K562 (cell line): ENCODE data around the gene JUND. TPM values are rescaled to one million over a fixed set of nuclear protein-coding genes. Genes with fewer than 3 reads are reported as not detected.

Experiments used
- ATAC-seq: fragments of 200-7000 bp; cut with Tn5 transposase; 3 replicates; pipeline ENCODE4 v1.9.1; 2020; ENCODE audit warnings: moderate library complexity
- BruUV-seq: library from RNA; stranded (reverse); fragments of 400-500 nt; replicated peaks from 2 replicates; lab custom pipeline; 2021; lab: Mats Ljungman, UMichigan
- CTCF ChIA-PET: fragments of 300-600 bp; formaldehyde crosslinking; extraction: SDS; loops from one replicate; lab custom pipeline; 2021; ENCODE audit warnings: low intra/inter-chr PET ratio; lab: Yijun Ruan, JAX
- POLR2A ChIA-PET: fragments of 300-600, 350-650 bp; sonication (Branson Sonifier 250); formaldehyde crosslinking; extraction: SDS; loops from one replicate; lab custom pipeline; 2021; ENCODE audit warnings: antibody characterized with exemption, inconsistent platforms; lab: Yijun Ruan, JAX
- DNase-seq, 4 experiments: peaks; one replicate each; pipeline versions ENCODE4 v3.0.0 to v3.0.0-alpha.2; 2011 to 2018; ENCODE audit warnings: low spot score in 3 of 4, mixed read lengths in 3 of 4; ENCODE audit errors: extremely low read depth in 1 of 4
- FAIRE-seq: peaks from 2 replicates; lab custom pipeline; 2011; peaks lifted over from hg19 to GRCh38; lab: Jason Lieb, UNC
- H2AFZ ChIP-seq: 2 replicates; pipeline ENCODE4 v1.6.0; 2011; ENCODE audit warnings: low read depth, low read length, control low read depth, inconsistent platforms
- H3K27ac ChIP-seq: fragments of 200-600 bp; 3 replicates; pipeline ENCODE4 v1.8.0; 2011; ENCODE audit warnings: low read depth, mild to moderate bottlenecking, control low read depth, inconsistent platforms, low read length, moderate library complexity, mixed read lengths; ENCODE audit errors: extremely low read depth
- H3K27me3 ChIP-seq, 2 experiments: fragments of 300-600 bp in 1 of 2; 2 replicates in 1 of 2; 3 replicates in 1 of 2; pipeline versions ENCODE4 v1.6.0 to v1.8.0; 2011; ENCODE audit warnings: inconsistent platforms in 2 of 2, low read length in 2 of 2, mild to moderate bottlenecking in 1 of 2, mixed read lengths in 1 of 2, moderate library complexity in 1 of 2; ENCODE audit not compliant: control insufficient read depth in 2 of 2, insufficient read depth in 2 of 2
- H3K36me3 ChIP-seq: fragments of 300-600 bp; 3 replicates; pipeline ENCODE4 v1.8.0; 2011; ENCODE audit warnings: mild to moderate bottlenecking, low read length, inconsistent platforms; ENCODE audit not compliant: control insufficient read depth, insufficient read depth
- H3K4me1 ChIP-seq, 2 experiments: fragments of 200-600 bp in 1 of 2; replicated peaks in 1 of 2; 2 replicates in 1 of 2; 3 replicates in 1 of 2; pipeline versions ENCODE4 v1.5.1 to v1.8.0; 2011; ENCODE audit warnings: inconsistent platforms in 2 of 2, low read length in 2 of 2, mild to moderate bottlenecking in 1 of 2, mixed read lengths in 1 of 2, moderate library complexity in 1 of 2; ENCODE audit not compliant: control insufficient read depth in 2 of 2, insufficient read depth in 2 of 2
- H3K4me2 ChIP-seq: 2 replicates; pipeline ENCODE4 v1.6.1; 2011; ENCODE audit warnings: low read length, control low read depth, inconsistent platforms, mixed read lengths; ENCODE audit not compliant: insufficient read depth
- H3K4me3 ChIP-seq: fragments of 200-600 bp; sonication (generic), shearing (Covaris generic); 2 replicates; pipeline ENCODE4 v1.5.1; 2016; ENCODE audit warnings: control low read depth, inconsistent platforms
- H3K79me2 ChIP-seq: fragments of 200-600 bp; 3 replicates; pipeline ENCODE4 v1.8.0; 2011; ENCODE audit warnings: low read length, inconsistent platforms; ENCODE audit not compliant: control insufficient read depth, insufficient read depth
- H3K9ac ChIP-seq, 2 experiments: 2 replicates each; pipeline versions ENCODE4 v1.6.0 to v1.6.1; 2011; ENCODE audit warnings: low read depth in 2 of 2, low read length in 2 of 2, control low read depth in 1 of 2, inconsistent platforms in 1 of 2, mild to moderate bottlenecking in 1 of 2, mixed read lengths in 1 of 2; ENCODE audit not compliant: insufficient read depth in 1 of 2
- H3K9me1 ChIP-seq: one replicate; pipeline ENCODE4 v1.6.0; 2011; ENCODE audit warnings: inconsistent platforms, mild to moderate bottlenecking, low read length, moderate library complexity; ENCODE audit not compliant: control insufficient read depth, insufficient read depth
- H3K9me3 ChIP-seq: replicated peaks from 2 replicates; pipeline ENCODE4 v1.5.1; 2011; ENCODE audit warnings: low read depth, low read length, inconsistent platforms; ENCODE audit not compliant: control insufficient read depth, insufficient read depth
- H4K20me1 ChIP-seq: replicated peaks from 2 replicates; pipeline ENCODE4 v1.6.1; 2011; ENCODE audit warnings: low read length, inconsistent platforms, mixed read lengths; ENCODE audit not compliant: control insufficient read depth, insufficient read depth
- BRCA1 ChIP-seq, 2 experiments: fragments of 450-650 bp in 1 of 2; sonication (generic) in 1 of 2; formaldehyde crosslinking in 1 of 2; IDR thresholded peaks; 2 replicates each; pipeline versions ENCODE4 v1.5.0 to v1.6.1; 2017 to 2020; ENCODE audit warnings: mild to moderate bottlenecking in 1 of 2, missing genetic modification reagents in 1 of 2
- ESRRB ChIP-seq: fragments of 250-450 bp; sonication (Bioruptor Pico); IDR thresholded peaks from 2 replicates; pipeline ENCODE4 v1.5.0; 2020; ENCODE audit warnings: mild to moderate bottlenecking, moderate library complexity, borderline replicate concordance
- HBP1 ChIP-seq: fragments of 450-650 bp; formaldehyde crosslinking; IDR thresholded peaks from 2 replicates; pipeline ENCODE4 v1.4.0; 2022; ENCODE audit warnings: missing genetic modification characterization
- HNRNPLL ChIP-seq: fragments of 200-400 bp; formaldehyde crosslinking; IDR thresholded peaks from 2 replicates; pipeline ENCODE4 v1.6.1; 2017; ENCODE audit warnings: low read length, low read depth, mild to moderate bottlenecking; ENCODE audit not compliant: poor library complexity, severe bottlenecking
- KAT2B ChIP-seq: IDR thresholded peaks from one replicate; pipeline ENCODE4 v1.6.1; 2012; ENCODE audit warnings: low read depth, mild to moderate bottlenecking, control low read depth, inconsistent platforms, low read length, moderate library complexity
- MEF2A ChIP-seq: IDR thresholded peaks from 2 replicates; pipeline ENCODE4 v1.6.1; 2011; ENCODE audit warnings: low read depth, mild to moderate bottlenecking, low read length, moderate library complexity; ENCODE audit not compliant: control insufficient read depth
- RAD51 ChIP-seq: fragments of 450-650 bp; IDR thresholded peaks from 2 replicates; pipeline ENCODE4 v1.7.1; 2016; ENCODE audit warnings: low read depth, mild to moderate bottlenecking, borderline replicate concordance
- TAF7 ChIP-seq: fragments of 450-650 bp; IDR thresholded peaks from 2 replicates; pipeline ENCODE4 v1.6.1; 2016; ENCODE audit warnings: missing genetic modification characterization, missing compliant biosample characterization
- TCF3 ChIP-seq: sonication (generic); formaldehyde crosslinking; IDR thresholded peaks from 2 replicates; pipeline ENCODE4 v1.4.0; 2020; ENCODE audit warnings: mild to moderate bottlenecking, missing genetic modification reagents
- TFAM ChIP-seq: fragments of 250-450 bp; sonication (Bioruptor Pico); conservative IDR thresholded peaks from 2 replicates; pipeline ENCODE4 v1.5.0; 2021; ENCODE audit warnings: mild to moderate bottlenecking, moderate library complexity
- U2AF1 ChIP-seq: fragments of 200-400 bp; formaldehyde crosslinking; optimal IDR thresholded peaks from 2 replicates; pipeline ENCODE3; 2017; ENCODE audit warnings: mild to moderate bottlenecking, low read depth, low read length, moderate library complexity
- ZEB2 ChIP-seq: fragments of 450-650 bp; IDR thresholded peaks from 2 replicates; pipeline ENCODE4 v1.6.1; 2016
- ZNF23 ChIP-seq: fragments of 250-450 bp; sonication (Bioruptor Pico); IDR thresholded peaks from 2 replicates; pipeline ENCODE4 v1.4.0; 2020; ENCODE audit warnings: mild to moderate bottlenecking
- ZNF263 ChIP-seq: sonication (generic); formaldehyde crosslinking; IDR thresholded peaks from 2 replicates; pipeline ENCODE4 v1.8.0; 2022; ENCODE audit warnings: mild to moderate bottlenecking, missing genetic modification reagents, borderline replicate concordance
- WGBS: fragments of 100-300 bp; shearing (Covaris generic); methylation state at CpG from one replicate; pipeline ENCODE4 v1.1.6; 2016; ENCODE audit warnings: low coverage, mixed read lengths; ENCODE audit not compliant: insufficient coverage; ENCODE audit errors: missing lambda C conversion rate; 5-methylcytosine and 5-hydroxymethylcytosine counted together
- in situ Hi-C: fragments of 300-500 bp; cut with MboI; formaldehyde crosslinking; loops from 4 replicates; pipeline ENCODE4 v1.15.0; 2018; ENCODE audit warnings: inconsistent platforms, mixed read lengths
- intact Hi-C: fragments of 100-400 bp; cut with micrococcal nuclease; formaldehyde crosslinking; loops from 2 replicates; pipeline ENCODE4 v1.14.2; 2022
- polyA plus RNA-seq, 8 experiments: library from polyadenylated mRNA; depleted of rRNA in 4 of 8; stranded (reverse) in 5 of 8; unstranded in 3 of 8; fragments of >200 nt; fragmentation: Nextera tagmentation in 2 of 8; fragmentation: Illumina TruSeq in 1 of 8; extraction: Ambion mirVana in 2 of 8; extraction: Trizol in 1 of 8; gene quantifications; 2 replicates each; pipeline versions ENCODE4 v1.2.1 to v1.2.3, GENCODE V29; 2011 to 2014; ENCODE audit warnings: inconsistent platforms in 1 of 8, missing spikeins in 1 of 8
- total RNA-seq, 7 experiments: library from RNA; depleted of rRNA in 6 of 7; stranded (reverse); fragments of >200 nt in 6 of 7; fragmentation: Illumina TruSeq in 2 of 7; extraction: Trizol in 2 of 7; gene quantifications; 2 replicates each; pipeline versions ENCODE4 v1.2.1 to v1.2.3, GENCODE V29; 2011 to 2021; ENCODE audit warnings: low replicate concordance in 1 of 7
- TF ChIP-seq, protein P1 (sequence below): sonication (generic); formaldehyde crosslinking; IDR thresholded peaks from 2 replicates; pipeline ENCODE4 v1.8.1; 2023; ENCODE audit warnings: mild to moderate bottlenecking, missing genetic modification reagents
- TF ChIP-seq, protein P2 (sequence below): IDR thresholded peaks from 2 replicates; pipeline ENCODE4 v1.6.1; 2016; ENCODE audit warnings: missing genetic modification characterization, missing compliant biosample characterization

JUND gene
- total and polyA plus RNA-seq, 9 of the 15 experiments (the other 6 are each of a cell fraction or from before 2014, with no cell fraction given): 6.4 to 286 (median 42.3) TPM

GRCh38 chr19:18234194-18234593 is 47.2 kb downstream of the JUND start:
- Histone ChIP-seq H3K27ac (no peak overlapping the region), H3K4me2 (no peak overlapping the region), H3K4me1 (peaks cover 15 to 27% of the 10 kb centered on the region in 2 experiments; a peak in 4 of 5 replicates), H3K9me3 (no peaks in the 10 kb centered on the region), H4K20me1 (no peaks in the 10 kb centered on the region; the same call in 1 of the 2 replicates), H3K36me3 (no peaks in the 10 kb centered on the region), H3K9ac (no peak overlapping the region), H3K4me3 (no peak overlapping the region), H2AFZ (no peak overlapping the region), H3K27me3 (peaks cover 1 to 20% of the 10 kb centered on the region in 2 experiments; a peak in 4 of 5 replicates), H3K9me1 (peaks cover 6% of the 10 kb centered on the region)
- POLR2A ChIA-PET: interaction anchor here (0.5 to 2.0 kb wide), 4 partner anchors 10 to 48 kb away, joined by 3 to 10 read pairs (median 4); partner anchors contain the start of gene JUND
- FAIRE-seq (no peak), ATAC-seq (no peak), DNase-seq (no peak)
- BruUV-seq: no TSS peak
- WGBS: 0% methylated on average over 6 of the region's 6 CpGs
- intact Hi-C loops (no loop called here), in situ Hi-C loops (no loop called here)
- CTCF ChIA-PET: no interaction called here
- no peak for TF ChIP-seq ZNF23 (CRISPR knock-in tag)
- TF ChIP-seq ZEB2: no peak
- TF ChIP-seq TCF3: no peak
- TF ChIP-seq, protein P1, sequence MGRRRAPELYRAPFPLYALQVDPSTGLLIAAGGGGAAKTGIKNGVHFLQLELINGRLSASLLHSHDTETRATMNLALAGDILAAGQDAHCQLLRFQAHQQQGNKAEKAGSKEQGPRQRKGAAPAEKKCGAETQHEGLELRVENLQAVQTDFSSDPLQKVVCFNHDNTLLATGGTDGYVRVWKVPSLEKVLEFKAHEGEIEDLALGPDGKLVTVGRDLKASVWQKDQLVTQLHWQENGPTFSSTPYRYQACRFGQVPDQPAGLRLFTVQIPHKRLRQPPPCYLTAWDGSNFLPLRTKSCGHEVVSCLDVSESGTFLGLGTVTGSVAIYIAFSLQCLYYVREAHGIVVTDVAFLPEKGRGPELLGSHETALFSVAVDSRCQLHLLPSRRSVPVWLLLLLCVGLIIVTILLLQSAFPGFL: no peak
- no peak for TF ChIP-seq BRCA1 (IDR thresholded peaks at IDR 0.05)
- no peak for TF ChIP-seq BRCA1 (CRISPR knock-in tag; IDR thresholded peaks at IDR 0.05)
- no peak for TF ChIP-seq RAD51
- TF ChIP-seq HNRNPLL: no peak
- TF ChIP-seq TAF7 (tag): no peak
- TF ChIP-seq KAT2B: no peak
- TF ChIP-seq MEF2A: no peak
- no peak for TF ChIP-seq TFAM (CRISPR knock-in tag)
- no peak for TF ChIP-seq U2AF1
- no peak for TF ChIP-seq ZNF263 (CRISPR knock-in tag)
- no peak for TF ChIP-seq HBP1 (CRISPR knock-in tag)
- TF ChIP-seq ESRRB (CRISPR knock-in tag): no peak
- TF ChIP-seq, protein P2, sequence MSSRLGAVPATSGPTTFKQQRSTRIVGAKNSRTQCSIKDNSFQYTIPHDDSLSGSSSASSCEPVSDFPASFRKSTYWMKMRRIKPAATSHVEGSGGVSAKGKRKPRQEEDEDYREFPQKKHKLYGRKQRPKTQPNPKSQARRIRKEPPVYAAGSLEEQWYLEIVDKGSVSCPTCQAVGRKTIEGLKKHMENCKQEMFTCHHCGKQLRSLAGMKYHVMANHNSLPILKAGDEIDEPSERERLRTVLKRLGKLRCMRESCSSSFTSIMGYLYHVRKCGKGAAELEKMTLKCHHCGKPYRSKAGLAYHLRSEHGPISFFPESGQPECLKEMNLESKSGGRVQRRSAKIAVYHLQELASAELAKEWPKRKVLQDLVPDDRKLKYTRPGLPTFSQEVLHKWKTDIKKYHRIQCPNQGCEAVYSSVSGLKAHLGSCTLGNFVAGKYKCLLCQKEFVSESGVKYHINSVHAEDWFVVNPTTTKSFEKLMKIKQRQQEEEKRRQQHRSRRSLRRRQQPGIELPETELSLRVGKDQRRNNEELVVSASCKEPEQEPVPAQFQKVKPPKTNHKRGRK (tag): no peak
- TF ChIP-seq, all 486 proteins: peak for 0
- no peaks in the 10 kb centered on the region for H3K79me2 ChIP-seq
